Stimulated activated CD4-positive, alpha-beta T cell treated with anti-CD3 and anti-CD28 coated beads, Interleukin-1b, Interleukin-23, amount 100 ng/mL, for 48 hours (primary cell): Measurements from ENCODE around the gene SMYD3.

Source experiments
- DNase-seq: peaks from one replicate; pipeline ENCODE4 v3.0.0-alpha.2; 2020

SMYD3 gene

GRCh38 chr1:246162560-246162959, 344.5 kb downstream of the SMYD3 start:
- no peak for DNase-seq

- no peak for DNase-seq
Observed at GRCh38 chr1:246161626-246162025, 345.5 kb downstream of the SMYD3 start.

- DNase-seq = no peak
Observed at GRCh38 chr1:246160905-246161304, 346.2 kb downstream of the SMYD3 start.

- DNase-seq = no peak
Observed at GRCh38 chr1:246160374-246160773, 346.7 kb downstream of the SMYD3 start.

- DNase-seq = no peak
Observed at GRCh38 chr1:246159279-246160227, 347.5 kb downstream of the SMYD3 start.

- no peak for DNase-seq
Observed at GRCh38 chr1:246158131-246158530, 348.9 kb downstream of the SMYD3 start.

GRCh38 chr1:246157516-246157915, 349.6 kb downstream of the SMYD3 start:
- no peak for DNase-seq

GRCh38 chr1:246156847-246157246, 350.2 kb downstream of the SMYD3 start:
- no peak for DNase-seq

- DNase-seq = no peak
Observed at GRCh38 chr1:246155923-246156322, 351.2 kb downstream of the SMYD3 start.

GRCh38 chr1:246153796-246154212, 353.3 kb downstream of the SMYD3 start:
- no peak for DNase-seq

GRCh38 chr1:246152986-246153431, 354.1 kb downstream of the SMYD3 start:
- no peak for DNase-seq

- DNase-seq = no peak
Observed at GRCh38 chr1:246151796-246152434, 355.2 kb downstream of the SMYD3 start.

- no peak for DNase-seq
Observed at GRCh38 chr1:246149543-246149942, 357.5 kb downstream of the SMYD3 start.

- DNase-seq = no peak
Observed at GRCh38 chr1:246147524-246148461, 359.3 kb downstream of the SMYD3 start.

GRCh38 chr1:246146804-246147523, 360.1 kb downstream of the SMYD3 start:
- DNase-seq = no peak

GRCh38 chr1:246145900-246146299, 361.2 kb downstream of the SMYD3 start:
- DNase-seq = no peak

GRCh38 chr1:246144931-246145330, 362.1 kb downstream of the SMYD3 start:
- DNase-seq = no peak

GRCh38 chr1:246142320-246142893, 364.7 kb downstream of the SMYD3 start:
- DNase-seq = no peak

- no peak for DNase-seq
Observed at GRCh38 chr1:246141306-246141705, 365.8 kb downstream of the SMYD3 start.

- DNase-seq = no peak
Observed at GRCh38 chr1:246139745-246140182, 367.3 kb downstream of the SMYD3 start.

- no peak for DNase-seq
Observed at GRCh38 chr1:246138781-246139180, 368.3 kb downstream of the SMYD3 start.

GRCh38 chr1:246136477-246136876, 370.6 kb downstream of the SMYD3 start:
- no peak for DNase-seq
